ENCODE measurements around the gene GTF2F2.

DNA sequence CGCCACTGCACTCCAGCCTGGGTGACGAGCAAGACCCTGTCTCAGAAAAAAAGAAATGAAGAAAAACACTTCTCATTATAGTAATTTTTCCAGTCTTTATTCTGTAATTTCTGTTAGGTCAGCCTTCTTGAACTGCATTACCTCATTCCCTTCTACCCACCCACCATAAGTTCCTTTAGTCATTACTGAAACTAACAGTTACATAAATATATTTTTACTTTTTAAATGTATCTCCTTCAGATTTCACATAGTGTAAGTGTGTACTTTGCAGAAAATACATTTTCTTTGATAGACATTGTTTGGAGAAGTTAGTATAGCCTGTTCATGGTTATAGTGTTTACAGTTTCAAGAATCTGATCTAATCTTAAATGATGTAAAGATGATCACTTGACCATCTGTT is 112.3 kb downstream of the GTF2F2 start:
- TF ChIP-seq, protein P1, sequence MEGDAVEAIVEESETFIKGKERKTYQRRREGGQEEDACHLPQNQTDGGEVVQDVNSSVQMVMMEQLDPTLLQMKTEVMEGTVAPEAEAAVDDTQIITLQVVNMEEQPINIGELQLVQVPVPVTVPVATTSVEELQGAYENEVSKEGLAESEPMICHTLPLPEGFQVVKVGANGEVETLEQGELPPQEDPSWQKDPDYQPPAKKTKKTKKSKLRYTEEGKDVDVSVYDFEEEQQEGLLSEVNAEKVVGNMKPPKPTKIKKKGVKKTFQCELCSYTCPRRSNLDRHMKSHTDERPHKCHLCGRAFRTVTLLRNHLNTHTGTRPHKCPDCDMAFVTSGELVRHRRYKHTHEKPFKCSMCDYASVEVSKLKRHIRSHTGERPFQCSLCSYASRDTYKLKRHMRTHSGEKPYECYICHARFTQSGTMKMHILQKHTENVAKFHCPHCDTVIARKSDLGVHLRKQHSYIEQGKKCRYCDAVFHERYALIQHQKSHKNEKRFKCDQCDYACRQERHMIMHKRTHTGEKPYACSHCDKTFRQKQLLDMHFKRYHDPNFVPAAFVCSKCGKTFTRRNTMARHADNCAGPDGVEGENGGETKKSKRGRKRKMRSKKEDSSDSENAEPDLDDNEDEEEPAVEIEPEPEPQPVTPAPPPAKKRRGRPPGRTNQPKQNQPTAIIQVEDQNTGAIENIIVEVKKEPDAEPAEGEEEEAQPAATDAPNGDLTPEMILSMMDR (IDR thresholded peaks at IDR 0.05) = no peak
- TF ChIP-seq POLR2A (IDR thresholded peaks at IDR 0.05) = no peak

Measured in upper lobe of left lung (tissue), 4 donors.